NT2/D1 (cell line): Measurements from ENCODE around the gene CXXC4.

ENCODE experiments used
- SUZ12 ChIP-seq: IDR thresholded peaks from 2 replicates; pipeline ENCODE4 v1.6.1; 2011; ENCODE audit not compliant: insufficient read length, insufficient read depth; ENCODE audit errors: extremely low read depth
- YY1 ChIP-seq: IDR thresholded peaks from 2 replicates; pipeline ENCODE4 v1.6.1; 2011; ENCODE audit not compliant: insufficient read length, insufficient read depth
- ZNF274 ChIP-seq: IDR thresholded peaks from 2 replicates; pipeline ENCODE4 v1.6.1; 2011; ENCODE audit warnings: mild to moderate bottlenecking, low read depth, low read length

DNA sequence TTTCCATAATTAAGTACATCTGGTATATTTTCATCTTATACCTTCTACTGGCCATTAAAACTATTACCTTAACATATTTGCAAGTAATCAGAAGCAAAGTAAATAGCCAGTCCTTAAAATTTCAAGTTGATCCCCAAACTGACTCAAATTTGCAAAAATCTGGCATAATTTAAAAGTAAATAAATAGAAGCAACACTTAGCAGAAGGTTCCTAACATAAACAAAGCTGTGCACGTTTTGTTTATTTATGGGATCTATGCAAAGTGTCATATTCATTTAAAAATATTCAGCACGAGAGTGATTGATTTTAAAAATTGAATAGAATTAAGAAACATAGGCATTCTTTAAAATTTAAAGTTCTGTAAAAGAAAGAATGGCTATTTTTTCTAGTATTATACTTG is 9.8 kb upstream of the CXXC4 start:
- TF ChIP-seq YY1: no peak
- no peak for TF ChIP-seq ZNF274
- TF ChIP-seq SUZ12: no peak
